ENCODE results near the gene HECTD3. TPM values are rescaled to one million over a fixed set of nuclear protein-coding genes. Genes with fewer than 3 reads are reported as not detected.

Gene HECTD3
- total and polyA plus RNA-seq, 9 of the 15 experiments (the other 6 are each of a cell fraction or from before 2014, with no cell fraction given) = 6.3 to 50.8 (median 18.9) TPM

DNA sequence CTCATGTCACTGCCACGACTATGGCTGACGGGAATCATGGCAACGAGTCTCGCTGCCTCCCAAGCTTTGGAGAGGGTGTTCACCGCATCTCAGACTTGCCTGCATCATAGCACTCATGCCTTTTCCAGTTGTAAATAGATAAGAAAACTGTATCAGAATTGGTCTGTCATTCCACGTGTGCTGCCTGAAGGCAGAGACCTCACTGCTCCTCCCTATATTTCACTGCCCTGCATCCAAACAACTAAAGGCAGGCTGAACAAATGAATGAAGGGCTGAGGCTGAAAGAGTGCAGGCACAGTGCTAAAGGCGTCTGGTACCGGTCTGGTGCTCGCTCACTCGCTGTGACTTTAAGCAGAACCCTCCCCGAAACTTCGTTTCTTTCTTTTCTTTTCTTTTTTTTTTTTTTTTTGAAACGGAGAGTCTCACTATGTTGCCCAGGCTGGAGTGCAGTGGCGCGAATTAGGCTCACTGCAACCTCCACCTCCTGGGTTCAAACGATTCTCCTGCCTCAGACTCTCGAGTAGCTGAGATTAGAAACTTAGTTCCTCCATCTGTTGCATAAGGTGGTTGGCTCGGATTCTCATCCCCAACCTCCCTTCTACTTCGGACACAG lies 25.3 kb downstream of the HECTD3 start (continued):
- TF ChIP-seq, protein P1, sequence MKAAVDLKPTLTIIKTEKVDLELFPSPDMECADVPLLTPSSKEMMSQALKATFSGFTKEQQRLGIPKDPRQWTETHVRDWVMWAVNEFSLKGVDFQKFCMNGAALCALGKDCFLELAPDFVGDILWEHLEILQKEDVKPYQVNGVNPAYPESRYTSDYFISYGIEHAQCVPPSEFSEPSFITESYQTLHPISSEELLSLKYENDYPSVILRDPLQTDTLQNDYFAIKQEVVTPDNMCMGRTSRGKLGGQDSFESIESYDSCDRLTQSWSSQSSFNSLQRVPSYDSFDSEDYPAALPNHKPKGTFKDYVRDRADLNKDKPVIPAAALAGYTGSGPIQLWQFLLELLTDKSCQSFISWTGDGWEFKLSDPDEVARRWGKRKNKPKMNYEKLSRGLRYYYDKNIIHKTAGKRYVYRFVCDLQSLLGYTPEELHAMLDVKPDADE (conservative IDR thresholded peaks at IDR 0.05; ENCODE audit: control insufficient read depth, low read depth, low read length) = no peak
- TF ChIP-seq ERF (CRISPR knock-in tag; IDR thresholded peaks at IDR 0.05) (no peak), CBFA2T3 (IDR thresholded peaks at IDR 0.05) (no peak), ZBTB43 (CRISPR knock-in tag; IDR thresholded peaks at IDR 0.05) (no peak; the same call in 1 of the 2 replicates), KDM5B (IDR thresholded peaks at IDR 0.05; ENCODE audit: insufficient replicate concordance, low read depth, low read length) (no peak), E4F1 (CRISPR knock-in tag; IDR thresholded peaks at IDR 0.05; ENCODE audit: borderline replicate concordance) (no peak), PCBP2 (IDR thresholded peaks at IDR 0.05; ENCODE audit: low read depth, low read length, poor library complexity, severe bottlenecking) (no peak), ETS2 (tag; IDR thresholded peaks at IDR 0.05; ENCODE audit: borderline replicate concordance, poor library complexity, severe bottlenecking) (no peak), DPF2 (IDR thresholded peaks at IDR 0.05) (no peak), EZH2 (IDR thresholded peaks at IDR 0.05; ENCODE audit: borderline replicate concordance, low read depth, low read length) (no peak), JUNB (CRISPR knock-in tag; conservative IDR thresholded peaks at IDR 0.05) (no peak), CBFA2T2 (conservative IDR thresholded peaks at IDR 0.05) (no peak), HMG20A (CRISPR knock-in tag; conservative IDR thresholded peaks at IDR 0.05) (no peak), NR3C1 (CRISPR knock-in tag; IDR thresholded peaks at IDR 0.05) (no peak), ZNF431 (CRISPR knock-in tag; IDR thresholded peaks at IDR 0.05) (no peak), ZNF551 (CRISPR knock-in tag; IDR thresholded peaks at IDR 0.05) (no peak), JUN (IDR thresholded peaks at IDR 0.05; ENCODE audit: borderline replicate concordance, low read depth, low read length) (no peak), JUN (CRISPR knock-in tag; IDR thresholded peaks at IDR 0.05; ENCODE audit: borderline replicate concordance) (no peak), SIX5 (IDR thresholded peaks at IDR 0.05; ENCODE audit: borderline replicate concordance in 1 of 2, insufficient read depth in 1 of 2, low read depth in 1 of 2, low read length in 2 of 2) (no peak), PHB2 (IDR thresholded peaks at IDR 0.05; ENCODE audit: low read depth) (0 out of 2 replicates have a peak, but pooled peaks have one; percentile 48), KDM4B (IDR thresholded peaks at IDR 0.05; ENCODE audit: borderline replicate concordance in 2 of 2, low read depth in 1 of 2) (no peak), MAZ (CRISPR knock-in tag; conservative IDR thresholded peaks at IDR 0.05 in 1 of 2, IDR thresholded peaks at IDR 0.05 in 1 of 2) (no peak), TOE1 (IDR thresholded peaks at IDR 0.05; ENCODE audit: borderline replicate concordance) (no peak), TOE1 (CRISPR knock-in tag; IDR thresholded peaks at IDR 0.05; ENCODE audit: borderline replicate concordance, low read depth) (no peak), ZNF668 (CRISPR knock-in tag; IDR thresholded peaks at IDR 0.05) (0 out of 2 replicates have a peak, but pooled peaks have one; percentile 21)
